ENCODE data around the gene ANO4. TPM values are rescaled to one million over a fixed set of nuclear protein-coding genes. Genes with fewer than 3 reads are reported as not detected.

The ANO4 gene
- total RNA-seq, 1 donor from 2014 or later = not detected

DNA sequence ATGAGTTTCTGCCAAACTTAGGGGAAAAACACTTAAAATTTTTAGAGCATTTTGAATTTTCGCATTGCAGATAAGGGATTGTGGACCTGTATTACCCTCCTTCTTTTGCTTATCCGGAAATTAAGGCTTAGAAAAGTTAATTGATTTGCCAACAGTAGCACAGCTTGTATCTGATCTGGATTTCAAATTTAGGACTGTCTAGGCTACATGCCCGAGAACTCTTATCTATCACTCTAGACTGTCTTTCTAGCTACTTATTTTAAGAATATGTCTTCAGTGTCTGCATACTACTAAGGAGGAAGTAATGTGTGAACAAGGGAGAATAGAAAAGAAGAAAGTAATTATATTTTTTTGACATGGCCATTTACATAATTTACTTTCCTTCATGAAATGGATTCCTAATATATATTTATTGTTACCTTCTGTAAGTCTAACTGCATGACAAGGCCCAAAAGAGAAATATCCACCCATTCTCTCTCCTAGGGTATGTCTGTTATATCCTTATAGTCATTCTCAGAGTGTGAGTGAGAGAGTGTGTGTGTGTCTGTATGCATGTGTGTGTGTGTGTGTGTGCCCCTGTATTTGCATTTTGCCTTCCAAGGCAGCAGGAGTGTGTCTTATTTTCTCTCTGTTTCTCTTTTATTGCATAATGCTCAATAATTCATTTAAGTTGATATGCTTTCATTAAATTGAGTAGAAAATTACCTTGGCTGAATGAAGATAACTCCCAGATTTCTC lies 283.4 kb downstream of the ANO4 start:
- intact Hi-C loops (cut with micrococcal nuclease) = no loop called here
- no peaks in the 10 kb centered on the region for H3K9me3 Mint-ChIP-seq
- H3K27me3 Mint-ChIP-seq = no peaks in the 10 kb centered on the region
- ATAC-seq (ENCODE audit: low read depth) (no peak), DNase-seq (no peak)
- TF ChIP-seq, protein P1, sequence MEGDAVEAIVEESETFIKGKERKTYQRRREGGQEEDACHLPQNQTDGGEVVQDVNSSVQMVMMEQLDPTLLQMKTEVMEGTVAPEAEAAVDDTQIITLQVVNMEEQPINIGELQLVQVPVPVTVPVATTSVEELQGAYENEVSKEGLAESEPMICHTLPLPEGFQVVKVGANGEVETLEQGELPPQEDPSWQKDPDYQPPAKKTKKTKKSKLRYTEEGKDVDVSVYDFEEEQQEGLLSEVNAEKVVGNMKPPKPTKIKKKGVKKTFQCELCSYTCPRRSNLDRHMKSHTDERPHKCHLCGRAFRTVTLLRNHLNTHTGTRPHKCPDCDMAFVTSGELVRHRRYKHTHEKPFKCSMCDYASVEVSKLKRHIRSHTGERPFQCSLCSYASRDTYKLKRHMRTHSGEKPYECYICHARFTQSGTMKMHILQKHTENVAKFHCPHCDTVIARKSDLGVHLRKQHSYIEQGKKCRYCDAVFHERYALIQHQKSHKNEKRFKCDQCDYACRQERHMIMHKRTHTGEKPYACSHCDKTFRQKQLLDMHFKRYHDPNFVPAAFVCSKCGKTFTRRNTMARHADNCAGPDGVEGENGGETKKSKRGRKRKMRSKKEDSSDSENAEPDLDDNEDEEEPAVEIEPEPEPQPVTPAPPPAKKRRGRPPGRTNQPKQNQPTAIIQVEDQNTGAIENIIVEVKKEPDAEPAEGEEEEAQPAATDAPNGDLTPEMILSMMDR (IDR thresholded peaks at IDR 0.05) = no peak
- ChIA-PET CTCF (no interaction called here), POLR2A (no interaction called here)
- H3K27ac Mint-ChIP-seq = no peak overlapping the region
- H3K36me3 Mint-ChIP-seq (ENCODE audit: low read depth) = no peaks in the 10 kb centered on the region
- H3K4me1 Mint-ChIP-seq = no peaks in the 10 kb centered on the region
- H3K4me3 Mint-ChIP-seq = no peak overlapping the region

DNA sequence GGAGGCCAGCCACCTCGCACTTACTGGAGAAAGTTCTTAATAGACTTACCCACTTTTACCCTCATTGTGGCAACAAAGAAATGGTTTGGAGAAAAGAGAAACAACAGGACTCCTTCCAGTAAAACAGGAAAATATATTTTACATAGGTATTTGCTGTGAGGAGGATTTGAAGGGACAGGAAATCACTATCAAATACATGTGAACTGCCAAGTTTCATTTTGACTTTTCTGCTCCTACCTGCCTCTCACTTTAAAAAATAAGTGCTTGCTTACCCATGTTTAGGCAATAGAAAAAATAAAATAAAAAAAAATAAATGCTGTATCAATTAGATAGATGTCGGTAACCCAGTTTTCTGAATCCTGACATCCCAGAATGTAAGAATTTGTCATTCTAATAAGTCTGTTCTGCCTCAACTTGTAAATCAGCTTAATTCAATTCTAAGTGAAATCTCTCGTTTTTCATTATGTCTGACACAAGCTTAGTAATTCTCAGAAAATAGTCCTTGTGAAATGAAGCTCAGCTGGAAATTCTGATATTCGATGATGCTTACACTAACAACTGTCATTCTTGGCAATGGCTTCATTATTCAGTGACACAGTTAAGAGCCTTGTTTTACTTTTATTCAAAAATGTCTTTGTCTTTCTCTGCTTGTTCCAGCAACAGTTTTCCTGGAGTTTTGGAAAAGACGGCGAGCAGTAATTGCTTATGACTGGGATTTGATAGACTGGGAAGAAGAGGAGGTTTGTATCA lies 284.1 kb downstream of the ANO4 start:
- TF ChIP-seq, protein P1 (IDR thresholded peaks at IDR 0.05) = no peak
- no peaks in the 10 kb centered on the region for H3K9me3 Mint-ChIP-seq
- intact Hi-C loops (cut with micrococcal nuclease) = no loop called here
- no peak overlapping the region for H3K4me3 Mint-ChIP-seq
- H3K27me3 Mint-ChIP-seq = peaks cover 2% of the 10 kb centered on the region
- H3K4me1 Mint-ChIP-seq = no peaks in the 10 kb centered on the region
- CTCF ChIA-PET = no interaction called here
- DNase-seq (no peak), ATAC-seq (ENCODE audit: low read depth) (no peak)
- H3K36me3 Mint-ChIP-seq (ENCODE audit: low read depth) = no peaks in the 10 kb centered on the region
- POLR2A ChIA-PET = no interaction called here
- no peak overlapping the region for H3K27ac Mint-ChIP-seq

GRCh38 chr12:101082706-101083105 lies 288.1 kb downstream of the ANO4 start:
- Mint-ChIP-seq H3K36me3 (ENCODE audit: low read depth) (no peaks in the 10 kb centered on the region), H3K9me3 (no peaks in the 10 kb centered on the region), H3K4me1 (no peaks in the 10 kb centered on the region), H3K4me3 (no peak overlapping the region), H3K27ac (no peak overlapping the region), H3K27me3 (peaks cover 4% of the 10 kb centered on the region)
- ATAC-seq (ENCODE audit: low read depth) (no peak), DNase-seq (no peak)
- TF ChIP-seq, protein P1 (IDR thresholded peaks at IDR 0.05) = no peak
- ChIA-PET CTCF (no interaction called here), POLR2A (no interaction called here)
- intact Hi-C loops (cut with micrococcal nuclease) = no loop called here

DNA sequence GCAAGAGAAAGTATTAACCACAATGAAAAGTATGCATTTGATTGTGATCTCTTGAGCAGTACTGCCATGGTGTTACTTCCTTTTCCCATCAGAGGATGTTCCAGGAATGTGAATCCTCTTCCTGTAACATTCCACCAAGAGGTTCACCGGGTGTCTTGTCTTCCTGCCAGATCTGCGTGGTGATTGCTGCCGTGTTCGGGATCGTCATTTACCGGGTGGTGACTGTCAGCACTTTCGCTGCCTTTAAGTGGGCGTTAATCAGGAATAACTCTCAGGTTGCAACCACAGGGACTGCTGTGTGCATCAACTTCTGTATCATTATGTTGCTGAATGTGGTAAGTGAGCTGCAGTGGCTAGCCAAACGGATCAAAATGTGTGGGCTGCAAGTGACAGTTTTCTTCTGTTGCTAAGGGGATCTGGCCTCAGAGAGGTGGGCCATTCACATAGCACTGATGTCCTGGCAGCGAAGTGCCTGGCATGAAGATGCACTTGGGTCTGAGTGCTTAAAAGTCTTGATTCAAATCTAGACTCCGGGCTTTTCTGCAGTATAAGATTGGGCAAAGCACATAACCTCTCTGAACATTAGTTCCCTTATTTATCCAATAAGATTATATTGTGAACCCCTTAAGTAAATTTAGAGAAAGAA lies 292.0 kb downstream of the ANO4 start:
- no peaks in the 10 kb centered on the region for H3K4me1 Mint-ChIP-seq
- H3K27me3 Mint-ChIP-seq = peaks cover 4% of the 10 kb centered on the region
- TF ChIP-seq, protein P1 (IDR thresholded peaks at IDR 0.05) = no peak
- no peak overlapping the region for H3K4me3 Mint-ChIP-seq
- intact Hi-C loops (cut with micrococcal nuclease) = no loop called here
- no peak overlapping the region for H3K27ac Mint-ChIP-seq
- POLR2A ChIA-PET = no interaction called here
- H3K9me3 Mint-ChIP-seq = no peaks in the 10 kb centered on the region
- CTCF ChIA-PET = interaction anchor here (0.6 kb wide), 1 partner anchor 1248 kb away, joined by 3 read pairs; no protein-coding TSS in a partner anchor
- no peak for DNase-seq
- ATAC-seq (ENCODE audit: low read depth) = no peak
- no peaks in the 10 kb centered on the region for H3K36me3 Mint-ChIP-seq (ENCODE audit: low read depth)

- no peak for ATAC-seq (ENCODE audit: low read depth)
- POLR2A ChIA-PET = no interaction called here
- no peak overlapping the region for H3K27ac Mint-ChIP-seq
- no peaks in the 10 kb centered on the region for H3K36me3 Mint-ChIP-seq (ENCODE audit: low read depth)
- no peaks in the 10 kb centered on the region for H3K9me3 Mint-ChIP-seq
- DNase-seq = no peak
- H3K4me1 Mint-ChIP-seq = no peaks in the 10 kb centered on the region
- CTCF ChIA-PET = no interaction called here
- H3K4me3 Mint-ChIP-seq = no peak overlapping the region
- intact Hi-C loops (cut with micrococcal nuclease) = no loop called here
- TF ChIP-seq, protein P1 (IDR thresholded peaks at IDR 0.05) = no peak
- peaks cover 4% of the 10 kb centered on the region for H3K27me3 Mint-ChIP-seq
Measured at GRCh38 chr12:101087920-101088319, 293.3 kb downstream of the ANO4 start.

Measured in activated B cell treated with CpG ODN at 0.5 μM for 24 hours (primary cell).